SK-N-MC (cell line): Measurements from ENCODE around the gene RAD51D.

ENCODE experiments used
- EZH2 ChIP-seq: fragments of 200-600 bp; sonication (generic); IDR thresholded peaks from one replicate; pipeline ENCODE4 v1.6.1; 2017; ENCODE audit warnings: antibody characterized with exemption
- POLR2AphosphoS5 ChIP-seq: IDR thresholded peaks from 2 replicates; pipeline ENCODE4 v1.6.1; 2012; ENCODE audit warnings: mild to moderate bottlenecking, low read depth, low read length, borderline replicate concordance

DNA sequence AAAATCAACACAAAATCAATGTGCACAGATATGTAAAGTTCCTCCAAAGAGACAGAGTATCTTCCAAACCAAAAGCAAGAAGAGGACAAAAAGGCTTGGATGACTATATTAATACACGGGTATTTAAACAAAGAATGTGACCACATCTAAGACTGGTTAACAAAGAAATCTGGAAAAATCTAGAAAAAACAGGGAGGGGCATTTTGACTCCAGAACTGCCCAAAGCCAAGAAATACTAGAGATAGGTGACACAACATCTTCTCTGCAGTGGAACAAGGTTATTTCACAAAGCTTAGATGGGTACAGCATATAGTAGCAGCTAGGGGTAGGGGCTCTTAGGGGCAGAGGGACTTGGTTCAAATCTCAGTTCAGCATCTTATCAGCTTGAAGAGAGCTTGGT is 66.5 kb downstream of the RAD51D start:
- TF ChIP-seq POLR2AphosphoS5 (no peak), EZH2 (no peak)
